Natural killer cell treated with Interleukin-12 subunit alpha and Interleukin-12 subunit beta and Interleukin-15 and Interleukin-18, amount 100 ng/mL, for 72 hours (primary cell): ENCODE data around the gene ARHGAP23. TPM values are rescaled to one million over a fixed set of nuclear protein-coding genes. Genes with fewer than 3 reads are reported as not detected.
A peak's percentile ranks its signal among the peaks of the same experiment; 100 is the strongest.

Experiments
- ATAC-seq, 2 donors: fragments of 150-1000 bp; cut with Tn5 transposase in 1 of 2; sonication (Bioruptor Pico), chemical (Tn5 transposase) in 1 of 2; 2 replicates each; pipeline ENCODE4 v1.10.0; 2021
- DNase-seq: peaks from one replicate; pipeline ENCODE4 v3.0.0; 2022; ENCODE audit warnings: low spot score
- H3K27ac Mint-ChIP-seq, 2 donors: 1 replicate in 1 of 2; 2 replicates in 1 of 2; pipeline ENCODE4 v1.8.0; 2022; ENCODE audit warnings: mixed read lengths in 2 of 2, mild to moderate bottlenecking in 1 of 2, moderate library complexity in 1 of 2
- H3K27me3 Mint-ChIP-seq, 2 donors: 1 replicate in 1 of 2; 2 replicates in 1 of 2; pipeline ENCODE4 v1.8.0; 2022; ENCODE audit warnings: mixed read lengths in 2 of 2
- H3K36me3 Mint-ChIP-seq: one replicate; pipeline ENCODE4 v1.8.0; 2022; ENCODE audit warnings: mixed read lengths
- H3K4me1 Mint-ChIP-seq, 2 donors: 1 replicate in 1 of 2; 2 replicates in 1 of 2; pipeline ENCODE4 v1.8.0; 2022; ENCODE audit warnings: low read depth in 2 of 2, mixed read lengths in 2 of 2, mild to moderate bottlenecking in 1 of 2
- H3K4me3 Mint-ChIP-seq: one replicate; pipeline ENCODE4 v1.8.0; 2022; ENCODE audit warnings: mixed read lengths
- H3K9me3 Mint-ChIP-seq: 2 replicates; pipeline ENCODE4 v1.8.0; 2022; ENCODE audit warnings: mixed read lengths
- total RNA-seq, 2 donors: library from RNA; stranded (reverse); gene quantifications; one replicate each; pipeline ENCODE4 v1.2.3, GENCODE V29; 2022

ARHGAP23 gene
- total RNA-seq, 2 donors from 2014 or later = 0.55 to 2.9 TPM

DNA sequence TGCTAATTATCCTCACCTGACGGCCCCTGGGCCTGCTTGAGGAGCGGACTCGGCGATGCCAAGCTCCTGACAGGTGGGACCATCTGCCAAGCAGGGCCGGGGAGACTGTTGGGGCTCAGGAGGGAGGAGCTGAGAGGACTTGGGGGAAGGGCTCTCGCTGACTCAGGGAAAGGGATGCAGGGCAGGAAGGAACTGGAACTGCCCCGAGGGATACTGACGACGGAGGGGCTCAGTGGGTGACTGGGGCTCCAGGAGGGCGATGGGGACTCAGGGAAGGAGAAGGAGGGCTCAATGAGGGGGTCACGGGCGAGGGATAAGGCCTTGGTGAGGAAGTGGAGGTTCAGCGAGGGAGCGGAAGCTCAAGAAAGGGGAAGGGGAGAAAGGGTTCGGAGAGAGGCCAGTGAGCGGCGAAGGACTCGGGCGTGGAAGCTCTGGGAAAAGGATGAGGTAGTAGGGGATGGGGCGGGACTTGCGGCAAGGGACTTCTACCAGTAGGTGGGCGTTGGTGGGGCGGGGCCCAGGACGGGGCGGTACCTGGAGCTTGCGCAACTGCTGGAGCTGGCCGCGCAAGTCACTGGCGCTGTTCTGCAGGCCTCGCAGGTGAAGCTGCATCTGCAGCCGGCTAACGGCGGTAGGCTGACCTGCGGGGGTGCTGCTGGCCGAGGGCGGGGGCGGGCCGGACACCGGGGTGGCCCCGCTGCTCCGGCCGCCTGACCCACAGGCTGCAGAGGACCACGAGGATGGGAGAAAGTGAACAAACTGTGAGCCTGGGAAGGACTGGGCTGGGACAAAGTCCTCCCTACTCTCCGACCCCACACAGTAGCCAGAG lies 131.0 kb downstream of the ARHGAP23 start:
- Mint-ChIP-seq H3K4me3 (peak overlapping the region; percentile 92), H3K9me3 (no peaks in the 10 kb centered on the region), H3K27ac (peak overlapping the region; percentile 31 to 82), H3K4me1 (peaks cover 19 to 31% of the 10 kb centered on the region in 2 donors), H3K36me3 (no peaks in the 10 kb centered on the region), H3K27me3 (peaks cover 38 to 50% of the 10 kb centered on the region in 2 donors)
- ATAC-seq = peak; percentile 77 to 85
- DNase-seq = peak; percentile 91

DNA sequence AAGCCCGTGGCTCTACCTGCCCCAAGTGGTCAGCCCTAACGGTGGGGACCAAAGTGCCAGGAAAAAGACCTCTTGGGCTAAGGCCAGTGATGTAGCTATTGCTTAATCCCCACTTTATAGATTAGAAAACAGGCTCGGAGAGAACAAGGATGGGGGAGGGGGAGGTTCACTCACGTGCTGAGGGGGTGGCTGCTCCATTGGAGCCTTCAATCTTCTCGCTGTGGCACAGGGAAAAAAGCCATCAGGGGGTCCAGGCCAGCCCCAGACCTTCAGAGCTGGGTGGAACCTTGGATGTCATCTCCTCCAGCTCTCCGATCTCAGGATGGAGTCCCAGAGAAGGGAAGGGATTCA lies 131.6 kb downstream of the ARHGAP23 start:
- H3K27me3 Mint-ChIP-seq = peaks cover 37 to 49% of the 10 kb centered on the region in 2 donors
- H3K4me3 Mint-ChIP-seq = no peak overlapping the region
- H3K36me3 Mint-ChIP-seq = no peaks in the 10 kb centered on the region
- peaks cover 19 to 33% of the 10 kb centered on the region in 2 donors for H3K4me1 Mint-ChIP-seq
- DNase-seq (no peak), ATAC-seq (no peak)
- no peaks in the 10 kb centered on the region for H3K9me3 Mint-ChIP-seq
- H3K27ac Mint-ChIP-seq = no peak overlapping the region

DNA sequence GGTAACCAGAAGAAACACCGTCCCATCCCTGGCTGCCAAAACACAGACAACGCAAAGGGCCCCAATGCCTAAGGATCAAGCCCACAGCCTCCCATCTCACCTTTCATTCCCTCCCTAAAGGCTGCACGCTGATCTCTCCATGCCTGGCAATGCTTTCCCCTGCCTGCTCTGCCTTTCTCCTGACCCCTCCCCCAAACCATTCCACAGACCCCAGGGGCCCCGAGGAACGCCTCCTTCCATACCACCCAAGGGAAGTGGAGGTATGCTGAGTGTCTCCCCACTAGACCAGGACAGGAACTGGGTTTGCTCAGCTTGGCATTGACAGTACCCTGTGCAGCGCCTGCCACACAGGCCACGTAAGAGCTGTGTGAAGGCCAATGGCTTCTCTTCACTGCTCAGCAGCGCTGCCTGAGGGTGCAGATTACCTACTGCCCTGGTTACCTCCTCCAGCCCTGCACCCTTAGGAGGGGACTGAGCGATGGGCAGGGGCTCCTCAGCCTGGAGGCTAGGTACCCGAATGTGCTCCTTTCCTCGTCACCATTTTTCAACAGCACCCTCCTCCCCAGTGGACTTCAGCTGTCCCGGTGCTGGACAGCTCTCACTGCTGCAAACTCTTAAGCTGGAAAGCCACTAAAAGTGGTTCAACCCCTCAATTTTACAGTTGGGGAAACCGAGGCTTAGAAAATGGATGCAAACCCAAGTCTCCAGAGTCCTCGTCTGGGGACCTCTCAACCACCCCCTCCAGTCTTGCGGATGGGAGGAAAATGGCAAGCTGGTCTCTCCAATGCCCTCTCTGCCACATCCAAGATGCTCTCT lies 132.4 kb downstream of the ARHGAP23 start:
- no peak overlapping the region for H3K27ac Mint-ChIP-seq
- DNase-seq = no peak

DNA sequence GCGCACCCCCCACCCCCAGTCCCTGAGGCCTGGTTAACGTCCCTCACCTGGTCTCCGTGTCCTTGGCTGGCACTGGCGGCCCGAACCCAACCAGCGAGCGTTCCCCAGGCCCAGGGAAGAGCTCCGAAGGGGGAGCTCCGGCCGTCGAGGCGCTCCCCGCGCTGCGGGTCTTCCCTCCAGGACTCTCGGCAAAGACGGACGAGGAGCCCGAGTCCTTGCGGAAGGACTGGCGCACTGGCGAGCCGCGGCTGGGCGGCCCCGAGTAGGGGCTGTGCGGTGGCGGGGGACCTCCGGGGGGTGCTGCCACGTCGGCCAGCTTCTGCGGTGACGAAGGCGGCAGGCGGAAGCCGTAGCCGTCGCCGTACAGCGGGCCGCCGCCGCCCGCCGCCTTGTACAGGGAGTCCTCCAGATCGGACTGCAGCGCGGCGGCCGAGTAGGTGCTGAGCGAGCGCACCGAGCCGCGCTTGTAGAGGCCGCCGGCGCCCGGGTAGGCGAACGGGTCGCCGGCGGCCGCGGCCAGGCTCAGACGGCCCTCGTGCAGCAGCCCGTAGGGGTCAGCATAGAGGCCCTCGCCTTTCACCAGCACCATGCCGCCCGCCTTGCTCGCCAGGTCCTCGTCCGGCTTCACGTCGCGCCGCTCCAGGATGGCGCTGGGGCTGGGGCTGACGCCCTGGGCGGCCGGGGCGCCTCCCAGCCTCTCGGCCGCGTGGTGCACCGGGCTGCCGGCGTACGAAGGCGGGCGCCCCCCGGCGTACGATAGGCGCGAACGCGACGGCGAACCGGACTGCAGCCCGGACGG lies 133.4 kb downstream of the ARHGAP23 start:
- Mint-ChIP-seq H3K27ac (no peak overlapping the region), H3K4me3 (no peak overlapping the region), H3K36me3 (no peaks in the 10 kb centered on the region), H3K4me1 (peaks cover 19 to 33% of the 10 kb centered on the region in 2 donors), H3K9me3 (no peaks in the 10 kb centered on the region), H3K27me3 (peaks cover 42 to 54% of the 10 kb centered on the region in 2 donors)
- DNase-seq (no peak), ATAC-seq (no peak)

More for the DNA sequence above, 132.4 kb downstream of the ARHGAP23 start:
- no peaks in the 10 kb centered on the region for H3K9me3 Mint-ChIP-seq
- peaks cover 38 to 47% of the 10 kb centered on the region in 2 donors for H3K27me3 Mint-ChIP-seq
- H3K4me1 Mint-ChIP-seq = peaks cover 19 to 33% of the 10 kb centered on the region in 2 donors
- H3K4me3 Mint-ChIP-seq = peak overlapping the region; percentile 49
- H3K36me3 Mint-ChIP-seq = no peaks in the 10 kb centered on the region
- ATAC-seq = no peak

Other genes with a start within 250 kb of the ARHGAP23 start
- gene TBC1D3, start 235.9 kb upstream of the ARHGAP23 start, total RNA-seq = 1 to 10 TPM in 1 of 2 donors, not detected in 1; 3.9 TPM
- 10 to 100 TPM; 29.1 to 30.4 TPM for gene MRPL45, start 131.3 kb upstream of the ARHGAP23 start, total RNA-seq
- under 1 TPM in 1 of 2 donors, not detected in 1; 0.10 TPM for gene GPR179, start 84.5 kb upstream of the ARHGAP23 start, total RNA-seq
- gene SOCS7, start 76.6 kb upstream of the ARHGAP23 start, total RNA-seq = 10 to 100 TPM; 14.2 to 29.7 TPM
- gene SRCIN1, start 177.5 kb downstream of the ARHGAP23 start, total RNA-seq = under 1 TPM; 0.05 to 0.28 TPM
- 10 to 100 TPM; 20.5 to 41.0 TPM for gene EPOP, start 246.5 kb downstream of the ARHGAP23 start, total RNA-seq